Suprapubic skin (tissue), 3 donors: ENCODE data around the gene SLC30A2.

Source experiments
- CTCF ChIP-seq, 2 donors: fragments of 200-600 bp in 1 of 2; fragments of 450-650 bp in 1 of 2; sonication (generic) in 1 of 2; IDR thresholded peaks; one replicate each; pipeline ENCODE4 v1.5.1; 2016 to 2019; ENCODE audit warnings: antibody characterized with exemption in 2 of 2, mild to moderate bottlenecking in 1 of 2, moderate library complexity in 1 of 2
- POLR2A ChIP-seq, 2 donors: fragments of 450-650 bp; IDR thresholded peaks; one replicate each; pipeline ENCODE4 v1.6.1; 2017; ENCODE audit warnings: antibody characterized with exemption in 2 of 2, mild to moderate bottlenecking in 2 of 2, moderate library complexity in 2 of 2

- TF ChIP-seq CTCF (IDR thresholded peaks at IDR 0.05) (no peak), POLR2A (IDR thresholded peaks at IDR 0.05) (no peak)
Measured at GRCh38 chr1:26059906-26060305, 14.0 kb upstream of the SLC30A2 start.
